Stimulated activated CD8-positive, alpha-beta memory T cell treated with anti-CD3 and anti-CD28 coated beads, Interleukin-15, amount 100 ng/mL, for 4 hours (primary cell): ENCODE measurements around the gene PYROXD2.
"Not testable (repeated sequence)": the region's sequence is repeated elsewhere in the genome, so short reads cannot be mapped to it uniquely, and the experiment has no call there.

Experiments used
- DNase-seq, 2 donors: peaks; one replicate each; pipeline ENCODE4 v3.0.0-alpha.2; 2020; ENCODE audit warnings: low read depth in 2 of 2

The PYROXD2 gene

DNA sequence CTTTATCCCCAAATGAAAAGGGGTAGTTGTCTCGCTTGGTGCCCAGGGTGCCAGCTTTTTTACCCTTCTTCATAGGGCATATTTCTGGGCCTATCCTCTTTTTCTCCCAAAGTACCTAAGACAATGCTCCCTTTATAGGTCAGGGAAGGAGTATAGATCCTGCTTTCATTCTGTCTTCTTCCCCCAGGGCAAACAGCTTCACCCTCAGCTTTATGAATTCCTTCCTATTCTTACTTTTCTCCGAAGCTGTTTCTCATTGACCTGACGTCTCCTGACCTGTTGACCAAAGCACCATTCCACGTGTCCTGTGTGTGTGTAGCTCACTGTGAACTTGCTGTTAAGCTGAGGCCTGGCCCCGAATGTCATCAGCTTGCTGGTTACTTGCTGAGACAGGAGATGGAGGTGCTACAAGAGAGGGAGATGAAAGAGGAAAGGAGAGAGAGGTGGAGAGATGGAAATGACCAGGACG lies 48.9 kb downstream of the PYROXD2 start:
- DNase-seq: no peak

DNA sequence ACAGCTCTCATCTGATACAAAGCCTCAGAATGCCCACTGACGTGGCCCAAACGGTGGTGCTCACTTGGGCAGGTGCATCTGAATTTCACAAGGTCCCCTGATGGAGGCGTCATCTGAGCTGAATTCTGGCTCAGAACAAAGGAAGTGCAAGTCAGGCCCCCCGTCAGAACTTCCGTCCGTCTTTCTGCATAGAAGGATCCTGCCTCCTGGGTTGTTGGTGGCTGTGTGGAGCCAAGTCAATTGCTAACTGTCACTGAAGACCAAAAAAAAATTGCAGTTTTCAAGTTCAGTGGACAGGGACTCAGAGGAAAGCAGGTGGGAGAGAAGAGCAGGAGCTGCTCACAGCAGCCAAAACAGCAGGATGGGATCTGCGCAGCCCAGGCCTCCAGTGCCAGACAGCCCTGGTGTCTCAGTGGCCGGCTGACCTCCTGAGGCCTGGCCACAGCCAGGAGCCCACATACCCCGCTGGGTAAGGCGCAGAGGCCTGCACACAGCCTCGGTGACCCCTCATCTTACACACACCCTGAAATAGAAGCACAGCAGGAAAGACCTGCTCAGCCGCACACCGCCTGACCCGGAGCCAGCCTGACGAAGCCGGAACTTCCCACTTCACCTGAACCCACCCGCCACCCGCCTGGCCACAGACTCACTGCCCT lies 49.4 kb downstream of the PYROXD2 start:
- DNase-seq: no peak

DNA sequence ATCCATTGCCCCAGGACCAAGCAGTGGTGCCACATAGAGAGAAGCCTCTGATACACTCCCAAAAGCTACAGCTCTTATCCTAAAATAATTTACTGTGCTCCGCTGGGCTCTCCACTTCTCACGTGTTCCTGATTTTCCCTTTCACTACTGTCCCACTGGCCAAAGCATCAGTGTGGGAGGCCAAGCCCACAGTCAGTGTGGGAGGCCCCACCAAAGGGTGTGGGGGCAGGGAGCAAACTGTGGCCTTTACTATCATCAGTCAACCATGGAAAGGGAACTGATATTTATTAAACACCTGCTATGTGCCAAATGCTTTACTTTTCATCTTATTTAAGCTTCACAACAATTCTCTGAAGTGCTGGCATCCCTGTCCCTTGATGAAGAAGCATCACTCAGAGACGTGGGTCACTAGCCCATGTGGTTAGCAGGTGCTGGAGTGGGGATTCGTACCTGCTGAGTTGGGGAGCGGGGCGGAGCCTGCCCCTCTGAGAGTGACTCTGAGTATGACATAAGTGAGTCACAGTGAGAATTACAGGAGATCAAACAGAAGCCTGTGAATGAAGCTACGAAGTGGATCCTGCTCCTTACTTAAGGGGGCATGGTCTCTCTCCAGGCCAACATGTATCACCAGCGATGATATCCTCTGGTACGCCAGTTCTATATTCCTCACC lies 50.4 kb downstream of the PYROXD2 start:
- no peak for DNase-seq

DNA sequence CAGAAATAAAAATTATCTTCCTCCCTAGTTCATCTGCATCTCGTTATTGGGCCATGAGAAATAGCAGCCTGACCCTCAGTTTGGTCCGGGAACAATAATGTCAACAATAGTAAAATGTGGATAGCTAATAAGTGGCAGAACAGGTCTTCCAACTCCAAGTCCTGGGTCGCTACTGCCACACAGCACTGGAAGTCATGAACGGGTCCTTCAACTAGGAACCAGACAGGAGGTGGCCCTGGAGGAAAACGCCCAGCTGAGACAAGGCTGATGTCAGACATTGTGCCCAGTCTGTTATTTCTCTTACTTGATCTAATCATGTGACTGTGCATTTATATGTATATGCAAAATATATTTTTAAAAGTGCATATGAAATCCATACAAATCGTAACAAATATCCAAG lies 51.8 kb downstream of the PYROXD2 start:
- DNase-seq: no peak

DNA sequence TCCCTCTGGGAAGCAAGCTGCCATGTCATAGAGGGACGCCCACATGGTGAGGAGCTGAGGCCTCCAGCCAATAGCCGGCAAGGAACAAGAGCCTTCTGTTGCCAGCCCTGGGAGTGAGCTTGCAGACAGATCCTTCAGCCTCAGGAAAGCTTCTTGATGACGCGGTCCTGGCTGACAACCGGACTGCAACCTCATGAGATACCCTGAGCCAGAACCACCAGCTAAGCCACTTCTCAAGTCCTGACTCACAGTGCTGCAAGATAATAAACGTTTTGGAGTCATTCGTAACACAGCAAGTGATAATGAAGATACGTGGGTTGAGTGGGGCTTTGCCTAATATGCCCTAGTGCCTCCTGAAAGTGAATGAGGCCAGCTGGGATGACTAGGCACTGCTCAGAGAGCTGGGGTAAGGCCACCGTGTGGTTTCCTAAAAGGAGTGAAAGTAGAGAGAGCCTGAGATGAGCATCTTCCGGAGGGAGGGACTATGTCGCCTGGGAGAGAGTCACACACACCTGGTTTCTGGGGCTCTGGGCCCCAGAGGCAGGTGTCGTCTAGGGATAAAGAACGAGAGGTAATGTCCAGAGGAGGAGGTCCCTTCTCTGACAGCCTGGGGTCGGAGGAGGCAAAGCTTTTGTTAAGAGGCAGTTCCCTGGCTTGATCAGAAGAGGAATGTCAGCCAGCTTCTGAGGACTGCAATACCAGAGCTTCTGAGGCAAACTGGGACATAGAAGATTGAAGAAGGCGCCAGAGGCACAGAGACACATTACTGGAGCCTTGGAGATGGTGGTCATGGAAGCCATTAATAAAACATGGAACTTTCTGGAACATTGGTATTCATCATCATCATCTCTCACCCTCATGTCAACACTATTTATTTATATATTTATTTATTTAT lies 53.6 kb downstream of the PYROXD2 start:
- no peak for DNase-seq

DNA sequence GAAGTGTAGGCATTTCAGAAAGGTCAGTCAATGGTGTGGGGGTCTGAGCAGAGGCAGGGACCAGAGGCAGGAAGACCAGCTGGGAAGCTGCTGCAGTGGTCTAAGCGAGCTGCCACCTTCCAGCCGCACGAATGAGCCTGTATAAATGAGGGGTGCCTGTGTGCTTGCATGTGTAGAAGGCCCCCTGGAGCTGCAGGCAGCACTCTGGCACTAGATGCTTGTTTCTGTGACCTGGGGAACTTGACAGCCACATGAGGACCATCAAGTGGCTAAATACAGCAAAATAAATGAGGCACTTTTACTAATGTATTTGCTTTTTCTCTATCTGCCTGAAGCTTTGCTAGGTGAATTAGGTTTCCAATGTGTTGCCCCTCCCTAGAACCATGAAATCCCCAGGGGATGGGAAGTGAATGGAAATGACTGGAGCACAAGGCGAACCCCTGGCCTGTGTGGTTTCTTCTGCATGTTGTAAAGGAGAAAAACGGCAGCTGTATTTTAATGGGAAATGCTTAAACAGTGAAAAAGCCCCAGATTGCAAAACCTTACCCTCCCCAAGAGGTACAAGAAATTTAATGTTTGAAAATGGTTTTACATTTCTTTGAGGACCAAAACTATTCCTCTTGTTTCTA lies 57.7 kb downstream of the PYROXD2 start:
- DNase-seq: no peak

DNA sequence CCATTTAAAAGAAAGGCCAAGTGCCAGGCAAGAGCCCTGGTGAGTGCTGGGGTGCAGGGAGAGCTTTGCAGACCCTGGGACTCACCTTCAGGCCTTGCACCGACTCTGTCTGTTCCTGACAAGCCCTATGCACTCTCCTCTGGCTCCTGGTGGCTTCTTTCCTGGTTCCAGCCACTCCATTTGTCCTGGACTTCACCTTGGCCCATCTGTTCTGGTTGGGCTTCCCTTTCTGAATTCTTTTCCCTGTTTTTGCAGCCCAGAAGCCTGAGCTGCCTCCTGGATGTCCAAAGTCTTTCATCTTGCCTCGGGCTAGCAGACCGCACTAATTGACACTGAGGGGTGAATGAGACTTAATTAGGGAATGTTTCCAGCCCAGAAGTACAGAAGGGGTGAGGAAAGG lies 60.5 kb downstream of the PYROXD2 start:
- no peak for DNase-seq

DNA sequence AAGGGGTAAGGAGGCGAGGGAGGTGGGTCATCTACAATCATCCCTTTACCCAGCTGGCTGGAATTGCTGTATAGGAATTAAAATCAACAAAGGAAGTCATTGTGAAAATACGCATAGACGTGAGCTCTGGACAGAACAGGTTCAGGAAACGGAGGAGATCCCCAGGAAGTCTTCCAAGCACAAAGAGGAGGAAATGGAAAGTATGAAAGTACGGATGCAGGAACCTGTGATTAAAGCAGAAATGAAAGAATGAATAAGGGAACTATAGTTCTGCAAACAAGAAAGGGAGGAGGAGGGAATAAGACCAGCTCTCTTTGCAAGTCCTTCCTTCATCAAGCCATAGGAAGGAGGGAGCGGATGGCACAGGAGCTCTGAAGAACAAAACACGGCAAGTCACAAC lies 61.8 kb downstream of the PYROXD2 start:
- DNase-seq: no peak

DNA sequence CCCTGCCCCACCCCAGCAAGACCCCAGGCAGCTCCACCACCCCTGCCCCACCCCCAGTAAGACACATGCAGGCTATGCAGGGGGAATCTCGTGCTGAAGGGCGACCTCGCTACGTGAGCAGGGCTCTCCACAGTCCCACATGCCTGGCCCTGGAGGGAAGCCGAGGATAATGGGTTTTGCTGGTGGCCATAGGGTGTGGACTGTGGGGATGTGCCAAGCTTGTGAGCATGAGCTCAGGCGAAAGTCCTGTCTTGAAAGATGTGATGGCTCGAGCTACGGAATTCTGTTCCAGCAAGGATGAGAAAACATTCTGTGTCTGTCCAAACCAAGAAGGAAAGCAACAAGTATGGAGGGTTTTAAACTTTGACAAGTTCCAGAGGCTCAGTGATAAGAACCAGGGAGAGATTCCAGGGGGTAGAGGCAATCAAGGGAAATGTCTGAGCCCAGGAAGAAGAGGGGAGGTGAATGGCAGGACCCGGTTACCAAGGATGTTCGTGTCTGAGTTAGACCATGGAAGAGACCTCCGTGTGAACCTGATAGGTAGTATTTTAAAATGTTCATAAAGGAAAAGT lies 63.1 kb downstream of the PYROXD2 start:
- no peak for DNase-seq

DNA sequence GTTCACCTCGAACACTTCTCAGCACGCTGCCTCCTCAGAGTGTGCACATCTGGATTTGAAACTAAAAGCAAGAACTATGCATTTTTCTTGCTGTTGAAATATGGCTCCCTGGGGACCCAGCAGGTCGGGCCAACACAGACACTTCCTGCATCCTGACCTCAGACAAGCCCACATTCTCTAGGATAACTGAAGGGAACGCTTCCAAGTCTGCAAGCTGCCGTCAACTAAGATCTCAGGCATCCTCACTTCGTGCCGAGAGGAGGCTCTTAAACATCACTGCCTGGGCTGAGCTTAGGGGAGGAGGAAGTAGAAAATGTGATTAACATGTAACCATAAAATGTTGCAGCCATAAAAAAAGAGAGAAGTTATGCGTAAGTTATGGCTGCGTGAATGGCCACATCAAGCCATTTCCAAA lies 65.5 kb downstream of the PYROXD2 start:
- no peak for DNase-seq

DNA sequence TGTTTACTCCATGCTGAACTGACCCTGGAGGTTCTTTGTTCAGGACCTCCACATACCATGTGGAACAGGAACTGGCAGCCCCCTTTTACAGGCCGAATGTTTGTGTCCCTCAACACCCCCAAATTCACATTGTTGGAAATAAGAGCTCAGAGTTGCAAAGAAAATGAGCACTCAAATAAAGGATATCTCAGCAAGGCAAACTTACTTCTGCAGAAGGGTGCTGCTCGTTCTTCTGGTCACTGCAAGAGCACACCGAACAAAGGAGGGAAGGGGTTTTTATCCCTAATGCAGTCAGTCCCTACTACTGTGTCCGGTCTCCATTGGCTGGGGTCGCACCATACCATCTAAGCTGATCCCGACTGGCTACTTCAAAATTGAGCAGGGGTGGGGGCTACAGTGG lies 68.1 kb downstream of the PYROXD2 start:
- DNase-seq: no peak

DNA sequence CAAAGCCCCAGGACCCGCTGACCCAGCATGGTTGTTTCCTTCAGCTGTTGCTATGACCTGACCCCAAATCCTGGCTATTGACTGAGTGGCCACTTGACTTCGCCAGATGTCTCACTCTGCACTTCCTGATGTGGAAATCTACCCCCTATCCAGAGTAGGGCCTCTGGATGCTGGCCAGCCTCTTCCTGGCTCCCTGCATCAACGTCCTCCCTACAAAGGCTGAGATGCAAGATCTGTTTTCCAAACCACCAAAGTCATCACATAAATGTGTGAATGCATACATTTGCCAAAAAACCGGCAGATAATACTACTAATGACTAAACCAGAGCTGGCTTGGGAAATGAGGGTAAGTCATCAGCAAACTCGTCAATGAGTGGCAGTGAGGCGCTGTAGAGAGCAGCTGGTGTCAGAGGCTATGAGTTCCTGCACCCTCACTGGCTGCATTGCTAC lies 70.4 kb downstream of the PYROXD2 start:
- no peak for DNase-seq

DNA sequence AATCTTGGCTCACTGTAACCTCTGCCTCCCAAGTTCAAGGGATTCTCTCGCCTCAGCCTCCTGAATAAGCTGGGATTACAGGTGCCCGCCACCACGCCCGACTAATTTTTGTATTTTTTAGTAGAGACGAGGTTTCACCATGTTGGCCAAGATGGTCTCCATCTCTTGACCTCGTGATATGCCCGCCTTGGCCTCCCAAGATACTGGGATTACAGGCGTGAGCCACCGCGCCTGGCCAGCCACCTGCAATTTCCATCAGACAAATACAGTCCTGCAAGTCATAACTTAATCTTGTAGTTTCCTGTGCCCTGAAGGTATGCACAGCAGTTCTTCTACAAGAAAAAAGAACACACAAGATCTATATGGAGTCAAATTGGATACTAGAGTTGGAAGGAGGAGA lies 73.3 kb downstream of the PYROXD2 start:
- not testable (repeated sequence) for DNase-seq

DNA sequence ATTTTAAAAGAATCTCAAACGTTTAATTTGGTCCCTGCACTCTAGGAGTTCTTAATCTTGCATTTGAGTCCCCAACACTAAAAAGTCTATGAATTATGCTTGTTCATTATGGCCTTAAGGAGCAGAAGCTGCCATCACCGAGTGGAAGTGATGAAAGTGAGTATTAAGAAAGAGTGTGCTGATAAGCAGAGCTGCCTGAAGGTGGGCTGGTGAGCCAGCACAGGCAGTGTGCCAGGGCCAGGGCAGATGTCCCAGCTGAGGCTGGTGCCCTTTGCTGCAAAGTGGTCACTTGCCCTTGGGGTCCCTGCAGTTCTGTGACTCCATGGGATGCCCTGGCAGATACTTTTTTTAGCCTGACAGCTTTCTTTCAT lies 74.1 kb downstream of the PYROXD2 start:
- no peak for DNase-seq

DNA sequence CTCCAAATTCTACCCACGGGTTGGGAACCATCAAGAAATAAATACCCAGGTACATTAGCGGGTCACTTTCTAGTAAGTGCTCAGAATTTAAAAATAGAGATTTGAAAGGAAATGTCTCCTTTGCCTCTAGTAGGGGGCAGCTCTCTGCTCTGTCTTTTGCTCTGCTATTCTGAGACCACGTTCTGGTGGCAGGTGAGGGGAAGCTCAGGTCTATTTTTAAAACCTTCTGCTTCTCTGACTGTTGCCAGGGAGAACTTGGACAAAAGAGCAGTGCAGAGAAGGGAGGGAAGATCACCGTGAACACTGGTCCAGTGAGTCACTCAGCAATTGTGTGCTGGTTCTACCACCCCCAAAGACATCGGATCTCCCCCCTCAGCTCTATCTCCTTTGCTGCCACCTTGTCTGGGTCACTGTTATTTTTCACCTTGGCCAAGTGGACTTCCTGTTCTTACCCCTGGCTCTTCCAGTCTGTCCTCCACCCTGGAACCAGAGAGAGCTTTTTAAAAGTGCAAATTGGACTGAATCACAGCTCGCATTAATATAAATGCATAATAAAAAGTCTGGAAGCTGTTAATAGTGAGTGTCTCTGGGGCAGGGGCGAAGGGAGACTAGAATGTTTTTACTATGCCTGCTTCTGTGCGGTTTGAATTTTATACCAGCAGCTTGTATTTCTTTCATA lies 74.6 kb downstream of the PYROXD2 start:
- no peak for DNase-seq

DNA sequence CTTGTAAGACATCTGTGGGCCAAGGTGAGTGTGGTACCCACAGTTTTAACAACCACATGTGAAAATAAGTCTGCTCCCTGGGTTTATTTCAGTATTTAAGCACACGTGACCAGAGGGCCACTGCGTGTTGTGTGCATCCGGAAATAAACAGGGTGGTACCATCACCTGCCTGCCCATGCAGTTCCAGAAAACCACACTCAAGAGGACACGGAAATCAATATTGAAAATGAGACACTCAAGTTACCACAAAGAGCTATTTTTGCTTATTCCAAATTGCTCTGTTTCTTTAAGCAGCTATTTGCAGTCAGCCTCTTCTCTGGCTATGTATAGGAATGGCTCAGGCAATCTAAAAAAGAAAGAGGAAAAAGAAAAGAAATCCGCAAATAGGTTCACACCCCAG lies 75.2 kb downstream of the PYROXD2 start:
- no peak for DNase-seq

DNA sequence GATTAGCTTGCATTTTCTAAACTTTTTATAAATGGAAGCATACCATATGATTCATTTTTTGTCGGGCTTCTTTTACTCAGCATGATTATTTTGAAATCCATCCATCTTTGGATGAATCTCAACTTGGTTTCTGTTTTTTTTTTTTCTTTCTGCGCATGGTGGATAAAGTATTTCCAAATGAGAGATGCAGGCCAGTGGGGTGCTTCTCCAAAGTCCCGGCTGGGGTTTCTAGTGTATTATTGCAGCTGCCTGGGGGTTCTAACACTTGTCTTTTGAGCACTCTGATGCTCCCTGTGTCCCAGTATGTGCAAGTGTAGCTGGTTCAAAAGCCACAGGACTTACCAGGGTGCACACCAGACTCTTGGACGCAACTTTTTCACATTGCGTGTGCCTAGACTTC lies 76.1 kb downstream of the PYROXD2 start:
- DNase-seq: no peak

DNA sequence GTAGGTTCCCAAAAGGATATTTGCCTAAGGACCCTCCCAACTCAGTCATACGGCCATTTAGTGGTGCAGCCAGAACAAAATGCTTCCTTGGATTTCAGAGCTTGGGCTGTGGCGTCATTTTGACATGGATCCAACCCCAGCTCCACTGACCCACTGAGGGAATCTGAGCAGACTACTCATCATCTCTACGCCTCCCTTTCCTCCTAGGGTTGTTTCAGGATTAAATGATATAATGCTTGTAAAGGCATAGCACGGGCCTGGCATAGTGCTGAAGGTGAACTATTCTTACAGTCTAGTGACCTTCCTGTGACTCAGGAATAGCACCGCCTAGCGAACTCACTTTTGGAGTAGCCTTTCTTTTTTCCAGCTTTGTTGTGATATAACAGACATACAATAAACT lies 76.7 kb downstream of the PYROXD2 start:
- DNase-seq: no peak

DNA sequence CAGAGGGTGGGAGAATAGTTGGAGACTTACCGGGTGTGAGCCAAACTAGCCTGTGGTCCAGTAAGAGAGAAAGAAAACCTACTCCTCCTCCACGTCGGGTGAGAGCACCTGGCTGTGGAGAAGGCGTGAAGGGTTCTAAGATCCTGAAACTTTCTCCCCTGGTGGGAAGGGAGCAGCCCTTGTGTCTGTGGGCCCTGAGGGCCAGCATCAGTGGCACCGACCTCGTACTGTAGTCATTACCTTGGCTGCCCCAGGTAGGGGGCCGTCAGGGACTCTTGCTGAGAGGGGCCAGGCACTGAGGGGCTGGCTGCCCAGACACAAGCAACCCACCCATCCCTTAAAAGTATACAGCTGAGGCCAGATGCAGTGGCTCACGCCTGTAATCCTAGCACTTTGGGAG lies 77.5 kb downstream of the PYROXD2 start:
- no peak for DNase-seq
